GM12878 (cell line): ENCODE data around the gene TMEM11. TPM values are rescaled to one million over a fixed set of nuclear protein-coding genes. Genes with fewer than 3 reads are reported as not detected.

Experiments used
- ATAC-seq: fragments of 200-7000 bp; cut with Tn5 transposase; 3 replicates; pipeline ENCODE4 v1.9.1; 2020; ENCODE audit warnings: mild to moderate bottlenecking, moderate library complexity
- BruUV-seq: library from RNA; stranded (reverse); fragments of 400-500 nt; replicated peaks from 2 replicates; lab custom pipeline; 2021; lab: Mats Ljungman, UMichigan
- CTCF ChIA-PET: fragments of 300-600 bp; sonication (Branson Sonifier 250); formaldehyde crosslinking; extraction: SDS; loops from one replicate; lab custom pipeline; 2021; ENCODE audit warnings: inconsistent platforms; lab: Yijun Ruan, JAX
- POLR2A ChIA-PET: fragments of 350-600 bp; formaldehyde crosslinking; extraction: SDS; loops from one replicate; lab custom pipeline; 2021; ENCODE audit warnings: inconsistent platforms; lab: Charles Lee
- RAD21 ChIA-PET: fragments of 300-600 bp; sonication (Branson Sonifier 250); formaldehyde crosslinking; loops from one replicate; lab custom pipeline; 2023; ENCODE audit warnings: antibody characterized with exemption; ENCODE audit not compliant: unreplicated experiment; lab: Charles Lee
- SMC1A ChIA-PET: fragments of 300-600 bp; sonication (Branson Sonifier 250); formaldehyde crosslinking; loops from one replicate; lab custom pipeline; 2023; ENCODE audit not compliant: unreplicated experiment, uncharacterized antibody; lab: Charles Lee
- DNase-seq: peaks from one replicate; pipeline ENCODE4 v3.0.0-alpha.2; 2011; ENCODE audit warnings: low read depth, low spot score
- FAIRE-seq: peaks from 3 replicates; lab custom pipeline; 2011; peaks lifted over from hg19 to GRCh38; lab: Jason Lieb, UNC
- H2AFZ ChIP-seq: 2 replicates; pipeline ENCODE4 v1.6.0; 2011; ENCODE audit warnings: low read depth, low read length, control low read depth; ENCODE audit not compliant: control insufficient read depth
- H3K27ac ChIP-seq: 2 replicates; pipeline ENCODE4 v1.5.1; 2011; ENCODE audit warnings: control low read depth; ENCODE audit not compliant: control insufficient read depth, insufficient read depth
- H3K27me3 ChIP-seq, 2 experiments: replicated peaks in 1 of 2; 2 replicates each; pipeline versions ENCODE4 v1.6.0 to v1.6.1; 2011; ENCODE audit warnings: low read length in 1 of 2; ENCODE audit not compliant: control insufficient read depth in 2 of 2, insufficient read depth in 2 of 2
- H3K36me3 ChIP-seq, 2 experiments: 2 replicates each; pipeline ENCODE4 v1.5.1; 2011; ENCODE audit warnings: low read length in 1 of 2; ENCODE audit not compliant: control insufficient read depth in 2 of 2, insufficient read depth in 2 of 2
- H3K4me1 ChIP-seq: 2 replicates; pipeline ENCODE4 v1.6.1; 2011; ENCODE audit warnings: mild to moderate bottlenecking, low read length, moderate library complexity, mixed read lengths; ENCODE audit not compliant: control insufficient read depth, insufficient read depth
- H3K4me2 ChIP-seq: 2 replicates; pipeline ENCODE4 v1.6.0; 2011; ENCODE audit warnings: control low read depth; ENCODE audit not compliant: control insufficient read depth, insufficient read depth
- H3K4me3 ChIP-seq: fragments of 200-600 bp; sonication (generic); 2 replicates; pipeline ENCODE4 v1.5.1; 2016
- H3K79me2 ChIP-seq: 2 replicates; pipeline ENCODE4 v1.6.0; 2011; ENCODE audit warnings: low read length; ENCODE audit not compliant: control insufficient read depth, insufficient read depth
- H3K9ac ChIP-seq: 2 replicates; pipeline ENCODE4 v1.8.0; 2011; ENCODE audit warnings: low read length, control low read depth, mixed read lengths; ENCODE audit not compliant: control insufficient read depth, insufficient read depth
- H3K9me3 ChIP-seq: replicated peaks from 3 replicates; pipeline ENCODE4 v1.5.1; 2011; ENCODE audit warnings: mild to moderate bottlenecking, low read length; ENCODE audit not compliant: control insufficient read depth, insufficient read depth
- H4K20me1 ChIP-seq: 2 replicates; pipeline ENCODE4 v1.6.0; 2011; ENCODE audit not compliant: control insufficient read depth, insufficient read depth
- EED ChIP-seq: sonication (generic); IDR thresholded peaks from 2 replicates; pipeline ENCODE4 v1.6.1; 2016; ENCODE audit warnings: antibody characterized with exemption, low read depth
- HCFC1 ChIP-seq: fragments of 150-350 bp; IDR thresholded peaks from 2 replicates; pipeline ENCODE4 v1.6.1; 2014; ENCODE audit warnings: low read length
- MYB ChIP-seq: fragments of 150-350 bp; IDR thresholded peaks from 2 replicates; pipeline ENCODE4 v1.6.1; 2014; ENCODE audit warnings: mild to moderate bottlenecking, low read depth, low read length, borderline replicate concordance
- POU2F2 ChIP-seq: IDR thresholded peaks from 3 replicates; pipeline ENCODE4 v1.6.1; 2011; ENCODE audit warnings: low read depth, mild to moderate bottlenecking, low read length, borderline replicate concordance
- RAD21 ChIP-seq: IDR thresholded peaks from 2 replicates; pipeline ENCODE4 v1.6.1; 2011; ENCODE audit warnings: mild to moderate bottlenecking, low read depth, low read length, moderate library complexity; ENCODE audit not compliant: insufficient read depth
- SIX5 ChIP-seq: IDR thresholded peaks from 2 replicates; pipeline ENCODE4 v1.6.1; 2011; ENCODE audit warnings: mild to moderate bottlenecking, low read depth, low read length, moderate library complexity; ENCODE audit not compliant: severe bottlenecking
- STAT1 ChIP-seq: fragments of 450-650 bp; conservative IDR thresholded peaks from 2 replicates; pipeline ENCODE4 v1.6.1; 2014; ENCODE audit warnings: antibody characterized with exemption, mild to moderate bottlenecking
- ZNF622 ChIP-seq: fragments of 450-650 bp; IDR thresholded peaks from 2 replicates; pipeline ENCODE4 v1.6.1; 2017; ENCODE audit warnings: mild to moderate bottlenecking, inconsistent platforms
- WGBS: methylation state at CpG from one replicate; pipeline ENCODE4 v1.1.6; 2016; ENCODE audit warnings: low lambda C conversion rate; ENCODE audit not compliant: insufficient replicate concordance, insufficient coverage; ENCODE audit errors: missing lambda C conversion rate; 5-methylcytosine and 5-hydroxymethylcytosine counted together
- in situ Hi-C: fragments of 300-500 bp; cut with MboI; formaldehyde crosslinking; loops from 9 replicates; pipeline ENCODE4 v1.14.3; 2018; ENCODE audit warnings: mixed read lengths
- intact Hi-C: fragments of 100-400 bp; cut with micrococcal nuclease; formaldehyde crosslinking; loops from one replicate; pipeline ENCODE4 v1.14.2; 2022; ENCODE audit not compliant: unreplicated experiment
- polyA plus RNA-seq, 11 experiments: library from polyadenylated mRNA; depleted of rRNA in 4 of 11; unstranded in 6 of 11; stranded (reverse) in 5 of 11; fragments of >200 nt; fragmentation: Nextera tagmentation in 4 of 11; fragmentation: Illumina TruSeq in 1 of 11; extraction: Ambion mirVana in 4 of 11; extraction: Trizol in 1 of 11; gene quantifications; 1 replicate in 1 of 11; 2 replicates in 10 of 11; pipeline versions ENCODE4 v1.2.1 to v1.2.3, GENCODE V29; 2011 to 2016; ENCODE audit warnings: inconsistent platforms in 2 of 11, missing spikeins in 2 of 11, low read depth in 1 of 11
- total RNA-seq, 4 experiments: library from RNA; depleted of rRNA in 3 of 4; stranded (reverse); fragments of >200 nt in 3 of 4; fragmentation: Illumina TruSeq in 1 of 4; extraction: Trizol in 1 of 4; gene quantifications; 2 replicates each; pipeline versions ENCODE4 v1.2.1 to v1.2.3, GENCODE V29; 2013 to 2021
- TF ChIP-seq, protein P1 (sequence below), 3 experiments: IDR thresholded peaks in 2 of 3; conservative IDR thresholded peaks in 1 of 3; 2 replicates each; pipeline ENCODE4 v1.5.1; 2011; ENCODE audit warnings: low read depth in 3 of 3, low read length in 3 of 3, mild to moderate bottlenecking in 3 of 3, control low read depth in 2 of 3, moderate library complexity in 2 of 3, inconsistent platforms in 1 of 3, mixed read lengths in 1 of 3; ENCODE audit not compliant: control insufficient read depth in 2 of 3, insufficient read depth in 1 of 3; ENCODE audit errors: extremely low read depth in 1 of 3

Gene TMEM11
- total and polyA plus RNA-seq, 10 of the 15 experiments (the other 5 are each of a cell fraction or from before 2014, with no cell fraction given): 14.4 to 63.4 (median 27.2) TPM

DNA sequence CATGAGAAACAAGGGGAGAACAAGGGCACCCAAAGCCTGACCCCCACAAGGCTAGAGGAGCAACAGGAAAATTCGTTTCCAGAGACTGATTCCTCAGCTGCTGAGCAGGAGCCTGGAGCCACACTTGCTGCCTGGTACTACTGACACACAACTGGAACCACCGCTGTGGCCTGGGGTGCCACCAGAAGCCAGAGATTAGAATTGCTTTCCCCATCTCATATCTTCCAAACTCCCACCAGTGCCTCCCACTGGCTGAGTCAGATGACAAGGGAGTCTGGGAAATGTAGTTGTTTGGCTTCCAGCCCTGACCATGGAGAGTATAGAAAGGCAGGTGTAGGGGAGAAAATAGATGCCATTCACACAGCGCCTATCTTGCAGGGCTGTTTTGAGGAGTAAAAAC is 4.1 kb upstream of the TMEM11 start:
- intact Hi-C loops: no loop called here

More for the DNA sequence above, 4.1 kb upstream of the TMEM11 start:
- DNase-seq (no peak), FAIRE-seq (no peak), ATAC-seq (no peak)
- H3K9me3 ChIP-seq: no peaks in the 10 kb centered on the region
- H3K4me2 ChIP-seq: no peak overlapping the region
- H3K4me3 ChIP-seq: no peak overlapping the region
- H2AFZ ChIP-seq: no peak overlapping the region
- H3K27ac ChIP-seq: no peak overlapping the region
- no peaks in the 10 kb centered on the region for H3K27me3 ChIP-seq
- peaks cover 24% of the 10 kb centered on the region for H3K79me2 ChIP-seq
- no peaks in the 10 kb centered on the region; a peak in 1 of 4 replicates for H3K36me3 ChIP-seq
- WGBS: 66% methylated on average over 3 of the region's 3 CpGs
- ChIA-PET SMC1A (no interaction called here), CTCF (interaction anchor here (1.1 kb wide), 1 partner anchor 89 kb away, joined by 4 read pairs; no protein-coding TSS in a partner anchor), RAD21 (no interaction called here), POLR2A (no interaction called here)
- in situ Hi-C loops: loop anchor here (5.0 kb wide), 1 partner anchor 99 kb away; no protein-coding TSS in a partner anchor
- H4K20me1 ChIP-seq: no peaks in the 10 kb centered on the region
- TF ChIP-seq, protein P1, sequence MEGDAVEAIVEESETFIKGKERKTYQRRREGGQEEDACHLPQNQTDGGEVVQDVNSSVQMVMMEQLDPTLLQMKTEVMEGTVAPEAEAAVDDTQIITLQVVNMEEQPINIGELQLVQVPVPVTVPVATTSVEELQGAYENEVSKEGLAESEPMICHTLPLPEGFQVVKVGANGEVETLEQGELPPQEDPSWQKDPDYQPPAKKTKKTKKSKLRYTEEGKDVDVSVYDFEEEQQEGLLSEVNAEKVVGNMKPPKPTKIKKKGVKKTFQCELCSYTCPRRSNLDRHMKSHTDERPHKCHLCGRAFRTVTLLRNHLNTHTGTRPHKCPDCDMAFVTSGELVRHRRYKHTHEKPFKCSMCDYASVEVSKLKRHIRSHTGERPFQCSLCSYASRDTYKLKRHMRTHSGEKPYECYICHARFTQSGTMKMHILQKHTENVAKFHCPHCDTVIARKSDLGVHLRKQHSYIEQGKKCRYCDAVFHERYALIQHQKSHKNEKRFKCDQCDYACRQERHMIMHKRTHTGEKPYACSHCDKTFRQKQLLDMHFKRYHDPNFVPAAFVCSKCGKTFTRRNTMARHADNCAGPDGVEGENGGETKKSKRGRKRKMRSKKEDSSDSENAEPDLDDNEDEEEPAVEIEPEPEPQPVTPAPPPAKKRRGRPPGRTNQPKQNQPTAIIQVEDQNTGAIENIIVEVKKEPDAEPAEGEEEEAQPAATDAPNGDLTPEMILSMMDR (IDR thresholded peaks at IDR 0.05 in 2 of 3, conservative IDR thresholded peaks at IDR 0.05 in 1 of 3; ENCODE audit: control insufficient read depth in 2 of 3, extremely low read depth in 1 of 3, insufficient read depth in 1 of 3, low read depth in 3 of 3, low read length in 3 of 3): no peak; a peak in 1 of 6 replicates
- TF ChIP-seq ZNF622 (no peak), MYB (no peak), STAT1 (no peak), POU2F2 (no peak), SIX5 (peak; percentile 60), EED (no peak), HCFC1 (peak; percentile 41; the same call in 1 of the 2 replicates), RAD21 (0 out of 2 replicates have a peak, but pooled peaks have one; percentile 3)
- H3K9ac ChIP-seq: no peak overlapping the region
- no peaks in the 10 kb centered on the region; the same call in 1 of the 2 replicates for H3K4me1 ChIP-seq
- no TSS peak for BruUV-seq
